ENCODE data around the gene SLC35A2.

- TF ChIP-seq CTCF (IDR thresholded peaks at IDR 0.05) (peak; percentile 92 to 97 (median 93)), POLR2A (IDR thresholded peaks at IDR 0.05) (no peak)
These were observed 5.9 kb upstream of the SLC35A2 start for GRCh38 chrX:48917139-48918001.

Measured in right lobe of liver (tissue), 4 donors.